Measurements from ENCODE around the gene ARHGAP31.

- TF ChIP-seq, protein P1, sequence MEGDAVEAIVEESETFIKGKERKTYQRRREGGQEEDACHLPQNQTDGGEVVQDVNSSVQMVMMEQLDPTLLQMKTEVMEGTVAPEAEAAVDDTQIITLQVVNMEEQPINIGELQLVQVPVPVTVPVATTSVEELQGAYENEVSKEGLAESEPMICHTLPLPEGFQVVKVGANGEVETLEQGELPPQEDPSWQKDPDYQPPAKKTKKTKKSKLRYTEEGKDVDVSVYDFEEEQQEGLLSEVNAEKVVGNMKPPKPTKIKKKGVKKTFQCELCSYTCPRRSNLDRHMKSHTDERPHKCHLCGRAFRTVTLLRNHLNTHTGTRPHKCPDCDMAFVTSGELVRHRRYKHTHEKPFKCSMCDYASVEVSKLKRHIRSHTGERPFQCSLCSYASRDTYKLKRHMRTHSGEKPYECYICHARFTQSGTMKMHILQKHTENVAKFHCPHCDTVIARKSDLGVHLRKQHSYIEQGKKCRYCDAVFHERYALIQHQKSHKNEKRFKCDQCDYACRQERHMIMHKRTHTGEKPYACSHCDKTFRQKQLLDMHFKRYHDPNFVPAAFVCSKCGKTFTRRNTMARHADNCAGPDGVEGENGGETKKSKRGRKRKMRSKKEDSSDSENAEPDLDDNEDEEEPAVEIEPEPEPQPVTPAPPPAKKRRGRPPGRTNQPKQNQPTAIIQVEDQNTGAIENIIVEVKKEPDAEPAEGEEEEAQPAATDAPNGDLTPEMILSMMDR (IDR thresholded peaks at IDR 0.05): no peak
- TF ChIP-seq POLR2AphosphoS5 (IDR thresholded peaks at IDR 0.05): no peak
- TF ChIP-seq POLR2A (IDR thresholded peaks at IDR 0.05): no peak
- TF ChIP-seq EP300 (IDR thresholded peaks at IDR 0.05): no peak
These were observed 42.6 kb downstream of the ARHGAP31 start for GRCh38 chr3:119336823-119337222.

Measured in stomach (tissue), 4 donors.